ENCODE data around the gene UBE2J2. TPM values are rescaled to one million over a fixed set of nuclear protein-coding genes. Genes with fewer than 3 reads are reported as not detected.
A peak's percentile ranks its signal among the peaks of the same experiment; 100 is the strongest.

The UBE2J2 gene
- total and polyA plus RNA-seq, 2 of the 13 experiments (the other 11 are each of a cell fraction or from before 2014, with no cell fraction given), result 25.4 to 29.4 TPM

DNA sequence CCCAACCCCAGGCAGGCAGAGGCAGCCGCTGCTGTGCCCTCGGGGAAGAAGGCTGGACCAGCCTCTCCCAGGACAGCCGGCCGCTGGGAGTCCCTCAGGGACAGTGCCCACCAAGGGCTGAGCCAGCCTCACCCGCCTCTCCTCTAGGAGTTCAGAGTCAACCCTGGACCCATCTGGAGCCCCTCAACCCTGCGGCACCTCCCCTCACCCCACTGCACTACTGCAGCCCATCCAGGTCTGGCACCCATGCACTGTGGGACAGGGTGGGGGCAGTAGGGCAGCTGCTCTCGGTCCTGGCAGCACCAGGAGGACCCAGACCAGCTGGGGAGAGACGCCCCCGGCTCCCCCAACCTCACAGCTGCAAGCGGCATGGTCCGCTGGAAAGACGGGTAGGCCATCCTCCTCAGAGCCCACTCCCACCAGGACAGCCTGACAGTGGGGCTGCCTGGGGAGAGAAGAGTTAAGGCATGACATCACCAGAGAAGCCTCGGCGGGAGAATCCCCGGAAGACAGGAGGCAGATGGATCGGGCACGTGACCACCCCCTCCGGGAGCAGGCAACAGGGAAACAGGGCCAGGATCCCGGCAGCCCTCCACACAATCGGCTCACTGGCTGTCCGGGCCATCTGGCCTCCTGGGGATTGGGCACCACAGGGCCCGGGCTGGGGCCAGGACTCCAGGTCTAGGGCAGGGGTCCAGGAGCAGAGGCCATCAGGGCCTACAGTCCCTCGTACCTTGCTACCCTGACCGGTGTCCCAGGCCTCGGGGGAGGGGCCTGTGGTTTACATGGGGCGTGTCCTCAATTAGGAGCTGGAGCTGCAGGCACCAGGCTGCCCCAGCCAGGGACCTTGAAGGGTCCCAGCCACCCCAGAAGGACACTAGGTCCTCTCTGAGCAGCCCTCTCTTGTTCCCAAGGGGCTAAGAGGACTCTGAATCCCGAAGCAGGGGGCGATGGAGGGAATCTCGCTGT, 31.0 kb upstream of the UBE2J2 start (continued):
- TF ChIP-seq TGIF2 (CRISPR knock-in tag; IDR thresholded peaks at IDR 0.05) (no peak), SSRP1 (CRISPR knock-in tag; IDR thresholded peaks at IDR 0.05) (0 out of 2 replicates have a peak, but pooled peaks have one; percentile 39), ETV6 (CRISPR knock-in tag; conservative IDR thresholded peaks at IDR 0.05) (no peak), ZNF83 (CRISPR knock-in tag; IDR thresholded peaks at IDR 0.05; ENCODE audit: borderline replicate concordance) (no peak), RBAK (CRISPR knock-in tag; IDR thresholded peaks at IDR 0.05) (no peak), ZNF138 (CRISPR knock-in tag; IDR thresholded peaks at IDR 0.05; ENCODE audit: low read depth) (no peak), HOXD1 (CRISPR knock-in tag; IDR thresholded peaks at IDR 0.05) (no peak), ZNF572 (CRISPR knock-in tag; IDR thresholded peaks at IDR 0.05) (no peak), ZNF644 (CRISPR knock-in tag; IDR thresholded peaks at IDR 0.05; ENCODE audit: low read depth) (no peak), ZNF850 (CRISPR knock-in tag; conservative IDR thresholded peaks at IDR 0.05) (no peak), ZNF672 (CRISPR knock-in tag; IDR thresholded peaks at IDR 0.05) (no peak), PPARG (CRISPR knock-in tag; conservative IDR thresholded peaks at IDR 0.05) (no peak), JARID2 (CRISPR knock-in tag; IDR thresholded peaks at IDR 0.05; ENCODE audit: insufficient replicate concordance) (no peak), BCL6 (CRISPR knock-in tag; IDR thresholded peaks at IDR 0.05) (no peak), ZFP82 (CRISPR knock-in tag; IDR thresholded peaks at IDR 0.05; ENCODE audit: borderline replicate concordance) (no peak), MAFK (conservative IDR thresholded peaks at IDR 0.05 in 1 of 2, IDR thresholded peaks at IDR 0.05 in 1 of 2; ENCODE audit: low read length in 2 of 2) (no peak), ADNP (CRISPR knock-in tag; IDR thresholded peaks at IDR 0.05) (no peak), SRSF4 (IDR thresholded peaks at IDR 0.05; ENCODE audit: low read depth, low read length, poor library complexity, severe bottlenecking) (no peak), ZBTB3 (CRISPR knock-in tag; IDR thresholded peaks at IDR 0.05; ENCODE audit: borderline replicate concordance, low read depth) (0 out of 2 replicates have a peak, but pooled peaks have one; percentile 37)
- TF ChIP-seq, protein P1, sequence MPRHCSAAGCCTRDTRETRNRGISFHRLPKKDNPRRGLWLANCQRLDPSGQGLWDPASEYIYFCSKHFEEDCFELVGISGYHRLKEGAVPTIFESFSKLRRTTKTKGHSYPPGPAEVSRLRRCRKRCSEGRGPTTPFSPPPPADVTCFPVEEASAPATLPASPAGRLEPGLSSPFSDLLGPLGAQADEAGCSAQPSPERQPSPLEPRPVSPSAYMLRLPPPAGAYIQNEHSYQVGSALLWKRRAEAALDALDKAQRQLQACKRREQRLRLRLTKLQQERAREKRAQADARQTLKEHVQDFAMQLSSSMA (CRISPR knock-in tag; IDR thresholded peaks at IDR 0.05), result 0 out of 2 replicates have a peak, but pooled peaks have one; percentile 35
- TF ChIP-seq, protein P2, sequence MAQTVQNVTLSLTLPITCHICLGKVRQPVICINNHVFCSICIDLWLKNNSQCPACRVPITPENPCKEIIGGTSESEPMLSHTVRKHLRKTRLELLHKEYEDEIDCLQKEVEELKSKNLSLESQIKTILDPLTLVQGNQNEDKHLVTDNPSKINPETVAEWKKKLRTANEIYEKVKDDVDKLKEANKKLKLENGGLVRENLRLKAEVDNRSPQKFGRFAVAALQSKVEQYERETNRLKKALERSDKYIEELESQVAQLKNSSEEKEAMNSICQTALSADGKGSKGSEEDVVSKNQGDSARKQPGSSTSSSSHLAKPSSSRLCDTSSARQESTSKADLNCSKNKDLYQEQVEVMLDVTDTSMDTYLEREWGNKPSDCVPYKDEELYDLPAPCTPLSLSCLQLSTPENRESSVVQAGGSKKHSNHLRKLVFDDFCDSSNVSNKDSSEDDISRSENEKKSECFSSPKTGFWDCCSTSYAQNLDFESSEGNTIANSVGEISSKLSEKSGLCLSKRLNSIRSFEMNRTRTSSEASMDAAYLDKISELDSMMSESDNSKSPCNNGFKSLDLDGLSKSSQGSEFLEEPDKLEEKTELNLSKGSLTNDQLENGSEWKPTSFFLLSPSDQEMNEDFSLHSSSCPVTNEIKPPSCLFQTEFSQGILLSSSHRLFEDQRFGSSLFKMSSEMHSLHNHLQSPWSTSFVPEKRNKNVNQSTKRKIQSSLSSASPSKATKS (CRISPR knock-in tag; IDR thresholded peaks at IDR 0.05), result no peak
- TF ChIP-seq, protein P3, sequence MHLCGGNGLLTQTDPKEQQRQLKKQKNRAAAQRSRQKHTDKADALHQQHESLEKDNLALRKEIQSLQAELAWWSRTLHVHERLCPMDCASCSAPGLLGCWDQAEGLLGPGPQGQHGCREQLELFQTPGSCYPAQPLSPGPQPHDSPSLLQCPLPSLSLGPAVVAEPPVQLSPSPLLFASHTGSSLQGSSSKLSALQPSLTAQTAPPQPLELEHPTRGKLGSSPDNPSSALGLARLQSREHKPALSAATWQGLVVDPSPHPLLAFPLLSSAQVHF (CRISPR knock-in tag; IDR thresholded peaks at IDR 0.05), result no peak
- TF ChIP-seq, protein P4, sequence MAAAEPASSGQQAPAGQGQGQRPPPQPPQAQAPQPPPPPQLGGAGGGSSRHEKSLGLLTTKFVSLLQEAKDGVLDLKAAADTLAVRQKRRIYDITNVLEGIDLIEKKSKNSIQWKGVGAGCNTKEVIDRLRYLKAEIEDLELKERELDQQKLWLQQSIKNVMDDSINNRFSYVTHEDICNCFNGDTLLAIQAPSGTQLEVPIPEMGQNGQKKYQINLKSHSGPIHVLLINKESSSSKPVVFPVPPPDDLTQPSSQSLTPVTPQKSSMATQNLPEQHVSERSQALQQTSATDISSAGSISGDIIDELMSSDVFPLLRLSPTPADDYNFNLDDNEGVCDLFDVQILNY (CRISPR knock-in tag; conservative IDR thresholded peaks at IDR 0.05), result no peak
- TF ChIP-seq, protein P5, sequence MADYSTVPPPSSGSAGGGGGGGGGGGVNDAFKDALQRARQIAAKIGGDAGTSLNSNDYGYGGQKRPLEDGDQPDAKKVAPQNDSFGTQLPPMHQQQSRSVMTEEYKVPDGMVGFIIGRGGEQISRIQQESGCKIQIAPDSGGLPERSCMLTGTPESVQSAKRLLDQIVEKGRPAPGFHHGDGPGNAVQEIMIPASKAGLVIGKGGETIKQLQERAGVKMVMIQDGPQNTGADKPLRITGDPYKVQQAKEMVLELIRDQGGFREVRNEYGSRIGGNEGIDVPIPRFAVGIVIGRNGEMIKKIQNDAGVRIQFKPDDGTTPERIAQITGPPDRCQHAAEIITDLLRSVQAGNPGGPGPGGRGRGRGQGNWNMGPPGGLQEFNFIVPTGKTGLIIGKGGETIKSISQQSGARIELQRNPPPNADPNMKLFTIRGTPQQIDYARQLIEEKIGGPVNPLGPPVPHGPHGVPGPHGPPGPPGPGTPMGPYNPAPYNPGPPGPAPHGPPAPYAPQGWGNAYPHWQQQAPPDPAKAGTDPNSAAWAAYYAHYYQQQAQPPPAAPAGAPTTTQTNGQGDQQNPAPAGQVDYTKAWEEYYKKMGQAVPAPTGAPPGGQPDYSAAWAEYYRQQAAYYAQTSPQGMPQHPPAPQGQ (CRISPR knock-in tag; IDR thresholded peaks at IDR 0.05; ENCODE audit: borderline replicate concordance), result no peak

All from HepG2 (cell line).